ENCODE results near the gene ACTMAP.

The ACTMAP gene, protein sequence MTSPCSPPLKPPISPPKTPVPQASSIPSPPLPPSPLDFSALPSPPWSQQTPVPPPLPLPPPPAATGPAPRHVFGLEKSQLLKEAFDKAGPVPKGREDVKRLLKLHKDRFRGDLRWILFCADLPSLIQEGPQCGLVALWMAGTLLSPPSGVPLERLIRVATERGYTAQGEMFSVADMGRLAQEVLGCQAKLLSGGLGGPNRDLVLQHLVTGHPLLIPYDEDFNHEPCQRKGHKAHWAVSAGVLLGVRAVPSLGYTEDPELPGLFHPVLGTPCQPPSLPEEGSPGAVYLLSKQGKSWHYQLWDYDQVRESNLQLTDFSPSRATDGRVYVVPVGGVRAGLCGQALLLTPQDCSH

DNA sequence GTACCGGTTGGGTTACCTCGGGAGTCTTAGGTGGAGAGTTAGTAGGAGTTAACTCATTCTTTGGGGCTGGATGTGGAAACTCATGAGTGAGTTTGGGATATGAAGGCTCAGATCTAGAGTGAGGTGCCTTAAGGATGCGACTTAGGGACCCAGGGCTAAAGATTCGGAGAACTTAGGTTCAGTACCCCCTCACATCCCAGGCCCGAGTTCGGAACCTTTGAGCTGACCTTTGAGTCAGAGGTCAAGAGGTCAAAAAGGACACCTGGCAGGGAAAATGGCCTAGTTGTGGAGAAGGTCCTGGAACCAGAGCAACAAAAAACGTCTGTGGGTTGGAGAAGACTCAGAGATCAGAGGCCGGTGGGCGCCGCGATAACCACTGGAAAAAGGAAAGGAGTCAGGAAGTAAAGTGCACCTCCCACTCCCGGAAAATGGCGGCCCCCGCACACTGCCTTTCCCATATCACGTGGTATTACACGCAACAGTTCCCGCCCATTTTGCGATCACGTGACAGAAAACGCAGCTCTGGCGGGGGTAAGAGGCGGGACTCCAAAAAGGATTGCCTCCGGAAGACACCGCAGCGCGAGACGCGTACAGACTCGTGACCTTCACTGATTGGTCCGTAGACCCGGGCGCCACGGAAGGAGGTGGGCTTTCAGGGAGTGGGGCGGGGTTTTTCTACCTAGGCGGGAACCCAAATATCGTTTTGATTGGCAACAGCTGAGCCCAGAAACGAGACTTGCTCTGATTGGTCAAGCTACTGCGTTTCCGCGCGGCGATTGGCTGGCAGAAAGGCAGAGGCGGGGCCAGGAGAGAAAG is at the start of gene ACTMAP:
ACTMAP (minus strand) TSS at position 420 of the 816 bp plus-strand sequence. CDS start 674 bp downstream, outside the sequence.
- peak within 1 kb of the TSS; percentile 97 for H3K4me3 ChIP-seq (ENCODE audit: low read depth, low read length)
- ChIA-PET POLR2A (interaction anchor here (0.7 to 1.4 kb wide), 7 partner anchors 13 to 285 kb away, joined by 3 to 9 read pairs (median 4); partner anchors contain the start of genes BLVRB, COQ8B, ITPKC and RAB4B), CTCF (interaction anchor here (1.1 kb wide), 1 partner anchor 394 kb away, joined by 3 read pairs; no protein-coding TSS in a partner anchor)
- TF ChIP-seq, protein P1, sequence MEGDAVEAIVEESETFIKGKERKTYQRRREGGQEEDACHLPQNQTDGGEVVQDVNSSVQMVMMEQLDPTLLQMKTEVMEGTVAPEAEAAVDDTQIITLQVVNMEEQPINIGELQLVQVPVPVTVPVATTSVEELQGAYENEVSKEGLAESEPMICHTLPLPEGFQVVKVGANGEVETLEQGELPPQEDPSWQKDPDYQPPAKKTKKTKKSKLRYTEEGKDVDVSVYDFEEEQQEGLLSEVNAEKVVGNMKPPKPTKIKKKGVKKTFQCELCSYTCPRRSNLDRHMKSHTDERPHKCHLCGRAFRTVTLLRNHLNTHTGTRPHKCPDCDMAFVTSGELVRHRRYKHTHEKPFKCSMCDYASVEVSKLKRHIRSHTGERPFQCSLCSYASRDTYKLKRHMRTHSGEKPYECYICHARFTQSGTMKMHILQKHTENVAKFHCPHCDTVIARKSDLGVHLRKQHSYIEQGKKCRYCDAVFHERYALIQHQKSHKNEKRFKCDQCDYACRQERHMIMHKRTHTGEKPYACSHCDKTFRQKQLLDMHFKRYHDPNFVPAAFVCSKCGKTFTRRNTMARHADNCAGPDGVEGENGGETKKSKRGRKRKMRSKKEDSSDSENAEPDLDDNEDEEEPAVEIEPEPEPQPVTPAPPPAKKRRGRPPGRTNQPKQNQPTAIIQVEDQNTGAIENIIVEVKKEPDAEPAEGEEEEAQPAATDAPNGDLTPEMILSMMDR (IDR thresholded peaks at IDR 0.05; ENCODE audit: insufficient read depth, low read length, missing control alignments), result no peak
- DNase-seq (ENCODE audit: low read depth, low spot score), result peak; percentile 99

DNA sequence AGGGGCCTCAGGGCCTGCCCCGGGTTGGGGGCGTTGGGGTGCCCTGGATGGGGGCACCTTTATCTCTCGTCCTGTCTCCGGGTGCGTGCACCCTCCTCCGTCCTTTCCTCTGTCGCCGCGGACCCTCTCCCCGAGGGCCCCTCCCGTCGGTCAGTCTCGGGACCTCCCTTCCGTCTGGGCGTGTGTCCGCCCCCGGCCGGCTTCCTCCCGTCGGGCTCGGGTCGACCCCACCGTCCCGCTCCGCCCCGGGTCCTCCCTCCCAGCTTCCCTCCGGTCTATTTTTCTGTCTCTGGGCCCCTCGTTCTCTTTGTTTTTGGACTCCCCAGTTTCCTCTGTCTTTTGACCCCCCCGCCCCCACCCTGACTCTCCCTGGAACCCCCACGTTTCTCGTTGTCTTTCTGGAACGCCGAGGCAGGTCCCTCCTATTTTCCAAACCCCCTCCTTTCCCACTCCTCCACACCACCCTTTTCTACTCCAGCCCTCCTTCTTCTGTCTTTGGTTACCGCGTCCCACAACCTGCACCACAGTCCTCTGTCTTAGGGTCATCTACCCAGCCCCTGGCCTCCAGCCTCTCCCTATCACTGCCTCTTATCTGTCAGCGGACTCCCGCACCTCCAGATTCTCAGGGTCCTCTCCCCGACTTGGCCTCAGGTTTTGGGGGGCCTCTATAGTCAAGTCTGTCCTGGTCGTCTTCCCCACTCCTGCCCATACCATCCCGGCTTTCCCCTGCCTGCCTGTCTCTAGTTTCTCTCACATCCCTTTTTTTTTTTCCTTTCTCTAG is 49.5 kb upstream of the ACTMAP start:
- CTCF ChIA-PET, result interaction anchor here (3.9 kb wide), 1 partner anchor 13 kb away, joined by 13 read pairs; no protein-coding TSS in a partner anchor
- POLR2A ChIA-PET, result no interaction called here
- TF ChIP-seq, protein P1 (IDR thresholded peaks at IDR 0.05; ENCODE audit: insufficient read depth, low read length, missing control alignments), result no peak
- DNase-seq (ENCODE audit: low read depth, low spot score), result no peak
- peak overlapping the region; percentile 86 for H3K4me3 ChIP-seq (ENCODE audit: low read depth, low read length)

DNA sequence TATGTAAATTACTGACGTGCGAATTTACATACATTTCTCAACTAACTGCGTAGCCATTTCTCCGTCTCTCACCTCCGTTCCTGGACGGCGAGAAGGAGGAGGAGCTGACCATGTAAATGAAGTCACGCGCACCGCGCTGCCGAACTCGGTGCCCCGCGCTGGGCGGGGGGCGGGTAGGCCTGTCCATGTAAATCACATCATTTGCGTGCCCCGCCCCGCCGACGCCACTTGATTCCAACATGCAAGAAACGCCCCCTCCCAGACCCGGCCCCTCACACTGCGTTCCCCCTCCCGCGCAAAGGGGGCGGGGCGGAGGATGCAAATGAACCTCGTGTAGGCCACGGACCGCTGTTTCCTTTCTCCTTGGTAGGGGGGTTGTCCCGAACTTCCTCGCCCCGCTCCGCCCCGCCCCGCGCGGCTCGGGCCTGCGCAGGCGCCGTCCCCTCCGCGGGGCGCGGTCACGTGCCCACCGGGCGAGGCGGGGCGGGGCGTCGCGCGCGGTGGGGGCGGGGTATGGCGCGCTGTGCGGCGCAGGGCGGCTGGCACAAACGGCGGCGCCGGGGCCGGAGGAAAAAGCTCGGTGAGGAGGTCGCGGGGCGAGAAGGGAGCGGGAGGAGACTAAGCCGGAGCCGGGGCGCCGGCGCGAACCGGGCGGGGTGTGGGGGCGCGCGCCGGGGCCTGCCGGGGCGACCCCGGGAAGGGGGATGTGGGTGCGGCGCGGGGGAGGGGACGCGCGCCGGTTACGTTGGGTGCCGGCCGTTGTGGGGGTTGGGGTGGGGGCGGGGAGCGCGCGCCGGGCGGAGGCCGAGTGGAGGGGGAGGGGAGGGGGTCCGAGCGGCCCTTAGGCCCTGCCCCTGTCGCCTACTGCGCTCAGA is 48.6 kb upstream of the ACTMAP start, which contains the start of gene EGLN2:
EGLN2 (plus strand) TSS at position 509 of the 875 bp plus-strand sequence. CDS start 1,382 bp downstream, outside the sequence.
- DNase-seq (ENCODE audit: low read depth, low spot score), result peak; percentile 97
- ChIA-PET CTCF (interaction anchor here (1.0 to 3.9 kb wide), 4 partner anchors 12 to 136 kb away, joined by 3 to 23 read pairs (median 10); partner anchors contain the start of gene RAB4B), POLR2A (interaction anchor here (0.6 to 1.1 kb wide), 4 partner anchors 13 to 151 kb away, joined by 3 to 11 read pairs (median 6); partner anchors contain the start of genes COQ8B, ITPKC and RAB4B)
- TF ChIP-seq, protein P1 (IDR thresholded peaks at IDR 0.05; ENCODE audit: insufficient read depth, low read length, missing control alignments), result no peak
- H3K4me3 ChIP-seq (ENCODE audit: low read depth, low read length), result peak within 1 kb of the TSS; percentile 86

DNA sequence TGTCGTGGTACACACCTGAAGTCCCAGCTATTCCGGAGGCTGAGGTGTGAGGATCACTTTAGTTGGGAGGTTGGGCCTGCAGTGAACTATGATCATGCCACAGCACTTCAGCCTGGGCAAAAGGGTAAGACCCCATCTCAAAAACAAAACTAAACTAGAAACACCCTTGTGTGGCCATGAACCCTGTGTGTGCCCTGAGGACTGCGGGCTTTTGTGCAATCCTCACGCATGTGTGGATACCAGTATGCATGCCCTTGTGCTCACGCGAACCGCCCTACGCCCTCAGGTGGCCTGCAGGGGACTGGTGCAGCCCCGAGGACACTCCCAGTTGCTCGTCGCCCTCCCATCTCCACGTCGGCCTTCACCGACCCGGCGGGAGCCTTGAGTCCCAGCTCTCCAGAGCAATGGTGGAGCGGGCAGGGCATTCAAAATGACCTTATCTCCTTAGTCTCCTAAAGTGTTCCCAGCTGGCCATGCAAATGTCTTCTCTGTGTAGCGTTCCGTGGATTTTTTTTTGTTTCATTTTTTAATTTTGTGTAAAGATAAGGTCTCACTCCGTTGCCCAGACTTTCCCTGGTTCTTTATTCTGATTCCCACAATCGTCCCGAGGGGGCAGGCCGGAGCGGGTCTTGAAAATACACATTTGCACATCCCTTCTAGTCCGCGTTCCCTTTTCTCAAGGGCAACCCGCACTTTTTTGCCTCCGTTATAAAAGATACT is 47.8 kb upstream of the ACTMAP start:
- ChIA-PET CTCF (interaction anchor here (1.0 to 3.9 kb wide), 4 partner anchors 12 to 135 kb away, joined by 3 to 23 read pairs (median 10); partner anchors contain the start of gene RAB4B), POLR2A (interaction anchor here (0.5 to 1.1 kb wide), 4 partner anchors 12 to 401 kb away, joined by 3 to 11 read pairs (median 6); partner anchors contain the start of genes COQ8B, ITPKC and RAB4B)
- no peak for DNase-seq (ENCODE audit: low read depth, low spot score)
- TF ChIP-seq, protein P1 (IDR thresholded peaks at IDR 0.05; ENCODE audit: insufficient read depth, low read length, missing control alignments), result peak; percentile 36
- H3K4me3 ChIP-seq (ENCODE audit: low read depth, low read length), result peak overlapping the region; percentile 65

All from AG04449 (cell line).